Progenitor cell of endocrine pancreas (in vitro differentiated cells): Measurements from ENCODE around the gene CAPN14. TPM values are rescaled to one million over a fixed set of nuclear protein-coding genes. Genes with fewer than 3 reads are reported as not detected.
A peak's percentile ranks its signal among the peaks of the same experiment; 100 is the strongest.

Experiments used
- DNase-seq: peaks from one replicate; pipeline ENCODE4 v3.0.0; 2021; ENCODE audit warnings: low spot score; ENCODE audit not compliant: unreplicated experiment
- H3K27ac Mint-ChIP-seq: 2 replicates; pipeline ENCODE4 v1.8.0; 2021; ENCODE audit warnings: mild to moderate bottlenecking, moderate library complexity, mixed read lengths
- H3K27me3 Mint-ChIP-seq: 2 replicates; pipeline ENCODE4 v1.8.0; 2021; ENCODE audit warnings: mixed read lengths
- H3K36me3 Mint-ChIP-seq: 2 replicates; pipeline ENCODE4 v1.8.0; 2022; ENCODE audit warnings: mixed read lengths; ENCODE audit not compliant: insufficient read depth
- H3K4me1 Mint-ChIP-seq: 2 replicates; pipeline ENCODE4 v1.8.0; 2021; ENCODE audit warnings: low read depth, mixed read lengths
- H3K4me3 Mint-ChIP-seq: 2 replicates; pipeline ENCODE4 v1.8.0; 2021; ENCODE audit warnings: low read depth, mild to moderate bottlenecking, moderate library complexity, mixed read lengths
- H3K9me3 Mint-ChIP-seq: 2 replicates; pipeline ENCODE4 v1.8.0; 2021; ENCODE audit warnings: low read depth, mixed read lengths
- total RNA-seq: library from RNA; stranded (reverse); gene quantifications from 2 replicates; pipeline ENCODE4 v1.2.1, GENCODE V29; 2021
- TF ChIP-seq, protein P1 (sequence below): fragments of 200-600 bp; sonication (generic); IDR thresholded peaks from one replicate; pipeline ENCODE4 v1.5.0; 2021; ENCODE audit warnings: antibody characterized with exemption, mild to moderate bottlenecking; ENCODE audit not compliant: unreplicated experiment

Gene CAPN14
- total RNA-seq, 1 donor from 2014 or later: 0.50 TPM

DNA sequence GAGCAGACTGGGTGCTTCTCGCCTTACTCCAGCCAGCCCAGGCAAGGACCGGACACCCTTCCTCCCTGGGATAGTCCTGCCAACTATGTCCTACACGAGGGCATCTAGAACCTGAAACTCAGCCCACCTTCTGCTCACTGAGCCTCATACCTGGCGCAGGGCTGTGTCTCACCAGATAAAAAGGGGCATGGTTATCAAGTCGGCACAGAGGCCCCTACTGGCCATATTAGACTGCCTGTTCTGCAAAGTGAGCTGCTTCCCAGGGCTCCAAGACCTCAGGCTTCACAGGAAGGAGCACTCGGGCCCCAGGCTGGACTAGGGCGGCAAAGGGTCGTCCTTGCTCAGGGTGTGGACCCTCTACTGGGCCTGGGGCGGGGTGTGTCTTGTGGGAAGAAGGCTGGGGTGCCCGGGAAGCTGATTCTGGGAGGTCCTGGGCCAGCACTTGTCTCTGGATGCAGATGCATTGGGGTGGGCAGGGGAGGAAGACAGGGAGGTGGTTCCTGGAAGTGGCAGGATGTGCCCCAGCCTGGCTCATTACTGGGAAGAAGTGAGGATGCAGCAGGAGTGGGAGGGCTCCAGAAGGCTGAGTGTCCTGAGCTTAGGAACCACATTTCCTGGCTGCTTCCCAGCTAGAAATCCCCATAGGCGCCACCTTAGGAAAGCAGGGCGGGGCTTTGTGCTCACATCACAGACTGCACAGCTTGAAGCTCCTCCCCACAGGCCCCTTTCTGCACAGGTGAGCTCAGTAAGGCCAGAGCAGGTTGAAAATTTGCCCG lies 36.2 kb upstream of the CAPN14 start:
- no peak overlapping the region for H3K4me3 Mint-ChIP-seq
- no peaks in the 10 kb centered on the region for H3K9me3 Mint-ChIP-seq
- H3K4me1 Mint-ChIP-seq: peaks cover 7% of the 10 kb centered on the region
- no peaks in the 10 kb centered on the region for H3K36me3 Mint-ChIP-seq
- H3K27ac Mint-ChIP-seq: peak overlapping the region; percentile 61
- no peaks in the 10 kb centered on the region for H3K27me3 Mint-ChIP-seq
- no peak for DNase-seq
- TF ChIP-seq, protein P1, sequence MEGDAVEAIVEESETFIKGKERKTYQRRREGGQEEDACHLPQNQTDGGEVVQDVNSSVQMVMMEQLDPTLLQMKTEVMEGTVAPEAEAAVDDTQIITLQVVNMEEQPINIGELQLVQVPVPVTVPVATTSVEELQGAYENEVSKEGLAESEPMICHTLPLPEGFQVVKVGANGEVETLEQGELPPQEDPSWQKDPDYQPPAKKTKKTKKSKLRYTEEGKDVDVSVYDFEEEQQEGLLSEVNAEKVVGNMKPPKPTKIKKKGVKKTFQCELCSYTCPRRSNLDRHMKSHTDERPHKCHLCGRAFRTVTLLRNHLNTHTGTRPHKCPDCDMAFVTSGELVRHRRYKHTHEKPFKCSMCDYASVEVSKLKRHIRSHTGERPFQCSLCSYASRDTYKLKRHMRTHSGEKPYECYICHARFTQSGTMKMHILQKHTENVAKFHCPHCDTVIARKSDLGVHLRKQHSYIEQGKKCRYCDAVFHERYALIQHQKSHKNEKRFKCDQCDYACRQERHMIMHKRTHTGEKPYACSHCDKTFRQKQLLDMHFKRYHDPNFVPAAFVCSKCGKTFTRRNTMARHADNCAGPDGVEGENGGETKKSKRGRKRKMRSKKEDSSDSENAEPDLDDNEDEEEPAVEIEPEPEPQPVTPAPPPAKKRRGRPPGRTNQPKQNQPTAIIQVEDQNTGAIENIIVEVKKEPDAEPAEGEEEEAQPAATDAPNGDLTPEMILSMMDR: no peak

DNA sequence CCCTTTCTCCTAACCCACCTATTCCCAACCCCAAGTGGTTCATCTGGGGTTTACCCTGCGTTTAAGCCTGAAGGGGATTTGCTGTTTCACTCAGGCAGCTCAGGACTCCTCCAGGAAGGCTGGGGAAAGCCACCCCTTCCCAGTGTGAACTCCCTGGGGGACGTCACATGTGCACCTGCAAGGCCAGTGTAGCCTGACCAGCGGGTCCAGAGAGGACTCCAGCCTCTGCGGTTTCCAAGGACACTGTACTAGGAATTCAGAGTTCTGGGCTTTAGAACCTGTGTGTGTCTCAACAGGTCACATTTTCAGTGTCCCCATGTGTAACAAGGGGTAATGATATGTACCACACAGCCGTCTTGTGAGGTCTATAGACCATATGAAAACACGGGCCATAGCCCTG lies 34.5 kb upstream of the CAPN14 start:
- no peak overlapping the region for H3K27ac Mint-ChIP-seq
- TF ChIP-seq, protein P1: no peak
- peaks cover 3% of the 10 kb centered on the region for H3K4me1 Mint-ChIP-seq
- no peaks in the 10 kb centered on the region for H3K27me3 Mint-ChIP-seq
- H3K36me3 Mint-ChIP-seq: peaks cover 4% of the 10 kb centered on the region
- H3K4me3 Mint-ChIP-seq: no peak overlapping the region
- no peaks in the 10 kb centered on the region for H3K9me3 Mint-ChIP-seq
- no peak for DNase-seq

DNA sequence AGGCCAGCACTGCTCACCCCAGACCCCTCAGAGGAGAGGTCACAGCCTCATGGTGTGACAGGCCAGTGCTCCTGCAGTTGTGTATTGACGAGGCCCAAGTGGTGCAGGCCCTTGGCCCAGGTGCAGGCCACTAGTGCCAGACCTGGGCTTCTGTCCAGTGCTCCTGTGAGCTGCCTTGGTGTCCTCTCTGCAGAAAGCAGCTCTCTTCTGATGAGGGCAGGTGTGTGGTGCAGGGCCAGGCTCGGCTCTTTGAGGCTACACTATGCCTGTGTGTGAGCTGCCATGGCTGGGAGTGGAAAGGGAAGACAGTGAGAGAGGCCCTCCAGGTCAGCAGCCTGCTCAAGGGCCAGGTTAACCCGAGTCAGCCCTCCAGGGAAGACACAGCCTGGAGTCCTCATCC lies 33.7 kb upstream of the CAPN14 start:
- Mint-ChIP-seq H3K27ac (no peak overlapping the region), H3K4me1 (peaks cover 1% of the 10 kb centered on the region), H3K27me3 (no peaks in the 10 kb centered on the region), H3K36me3 (peaks cover 4% of the 10 kb centered on the region), H3K4me3 (no peak overlapping the region), H3K9me3 (no peaks in the 10 kb centered on the region)
- TF ChIP-seq, protein P1: no peak
- DNase-seq: no peak

DNA sequence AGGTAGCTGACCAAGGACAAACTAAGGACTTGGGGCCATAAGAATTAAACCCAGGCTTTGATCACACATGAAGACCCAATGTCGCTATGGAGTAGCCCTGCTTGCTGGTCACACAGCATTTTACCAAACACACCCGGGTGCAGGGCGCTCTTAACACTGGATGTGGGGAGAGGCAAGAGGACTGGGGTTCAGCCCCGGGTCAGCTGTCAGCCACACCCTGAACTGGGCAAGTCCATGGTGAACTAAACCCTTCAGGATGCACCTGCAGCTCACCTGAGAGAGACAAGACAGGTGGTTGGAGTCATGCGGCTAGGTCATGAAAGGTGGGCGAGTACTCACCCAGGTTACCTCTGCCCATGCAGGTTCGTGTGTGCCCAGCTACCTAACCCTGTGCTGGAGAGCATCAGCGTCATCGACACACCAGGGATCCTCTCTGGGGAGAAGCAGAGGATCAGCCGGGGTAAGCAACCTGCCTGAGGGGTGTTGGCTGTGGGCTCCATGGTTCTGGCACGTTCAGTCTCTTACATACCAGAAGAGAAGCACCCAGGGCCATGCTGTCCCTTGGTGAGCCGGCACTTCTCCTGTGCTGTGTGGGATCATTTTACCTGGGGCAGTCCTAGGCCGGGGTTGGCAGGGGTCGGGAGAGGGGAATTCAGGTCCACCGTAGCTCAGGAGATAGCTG lies 31.8 kb upstream of the CAPN14 start:
- Mint-ChIP-seq H3K9me3 (no peaks in the 10 kb centered on the region), H3K27me3 (no peaks in the 10 kb centered on the region), H3K36me3 (peaks cover 5% of the 10 kb centered on the region), H3K27ac (no peak overlapping the region), H3K4me1 (peaks cover 1% of the 10 kb centered on the region), H3K4me3 (no peak overlapping the region)
- TF ChIP-seq, protein P1: no peak
- no peak for DNase-seq

DNA sequence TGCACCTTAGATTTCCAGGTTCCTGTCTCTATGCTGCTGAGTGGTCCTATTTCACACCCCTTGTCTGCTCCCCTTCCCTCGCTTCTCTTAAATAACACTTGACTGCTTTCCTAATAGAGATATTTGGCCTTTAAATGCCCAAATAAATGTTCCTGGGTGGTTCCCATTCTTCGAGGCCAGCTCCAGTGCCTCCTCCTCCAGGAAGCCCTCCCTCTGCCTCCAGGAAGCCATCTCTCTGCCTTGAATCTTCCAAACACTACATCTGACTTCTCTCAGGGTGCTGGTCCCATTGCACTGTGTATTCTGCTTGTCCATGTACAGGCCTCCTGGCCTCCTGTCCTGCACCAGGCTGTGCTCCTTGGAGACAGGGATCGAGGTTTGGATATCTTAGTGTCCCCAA lies 30.8 kb upstream of the CAPN14 start:
- Mint-ChIP-seq H3K9me3 (no peaks in the 10 kb centered on the region), H3K27me3 (no peaks in the 10 kb centered on the region), H3K36me3 (peaks cover 6% of the 10 kb centered on the region), H3K27ac (no peak overlapping the region), H3K4me3 (no peak overlapping the region), H3K4me1 (peaks cover under 1% of the 10 kb centered on the region)
- TF ChIP-seq, protein P1: no peak
- no peak for DNase-seq
